ENCODE data around the gene CCDC158.
"Not testable (repeated sequence)": the region's sequence is repeated elsewhere in the genome, so short reads cannot be mapped to it uniquely, and the experiment has no call there.

Gene CCDC158

GRCh38 chr4:76373919-76374552 is 46.9 kb downstream of the CCDC158 start:
- DNase-seq (ENCODE audit: low read depth, low spot score), result no peak

GRCh38 chr4:76366737-76367136 is 54.2 kb downstream of the CCDC158 start:
- no peak for DNase-seq (ENCODE audit: low read depth, low spot score)

GRCh38 chr4:76365636-76366035 is 55.3 kb downstream of the CCDC158 start:
- no peak for DNase-seq (ENCODE audit: low read depth, low spot score)

- no peak for DNase-seq (ENCODE audit: low read depth, low spot score)
These were observed 56.2 kb downstream of the CCDC158 start for GRCh38 chr4:76364763-76365162.

- no peak for DNase-seq (ENCODE audit: low read depth, low spot score)
These were observed 57.2 kb downstream of the CCDC158 start for GRCh38 chr4:76363556-76364290.

GRCh38 chr4:76361689-76362412 is 59.1 kb downstream of the CCDC158 start:
- no peak for DNase-seq (ENCODE audit: low read depth, low spot score)

GRCh38 chr4:76359881-76360466 is 61.0 kb downstream of the CCDC158 start:
- DNase-seq (ENCODE audit: low read depth, low spot score), result not testable (repeated sequence)

GRCh38 chr4:76357981-76358380 is 63.0 kb downstream of the CCDC158 start:
- DNase-seq (ENCODE audit: low read depth, low spot score), result no peak

GRCh38 chr4:76354517-76355473 is 66.1 kb downstream of the CCDC158 start:
- DNase-seq (ENCODE audit: low read depth, low spot score), result no peak

- DNase-seq (ENCODE audit: low read depth, low spot score), result no peak
These were observed 78.1 kb downstream of the CCDC158 start for GRCh38 chr4:76342803-76343202.

- DNase-seq (ENCODE audit: low read depth, low spot score), result no peak
These were observed 78.8 kb downstream of the CCDC158 start for GRCh38 chr4:76342191-76342590.

- no peak for DNase-seq (ENCODE audit: low read depth, low spot score)
These were observed 79.9 kb downstream of the CCDC158 start for GRCh38 chr4:76341063-76341462.

- no peak for DNase-seq (ENCODE audit: low read depth, low spot score)
These were observed 81.6 kb downstream of the CCDC158 start for GRCh38 chr4:76339364-76339763.

- no peak for DNase-seq (ENCODE audit: low read depth, low spot score)
These were observed 86.1 kb downstream of the CCDC158 start for GRCh38 chr4:76334885-76335284.

GRCh38 chr4:76326515-76326914 is 94.4 kb downstream of the CCDC158 start:
- no peak for DNase-seq (ENCODE audit: low read depth, low spot score)

GRCh38 chr4:76325072-76325471 is 95.9 kb downstream of the CCDC158 start:
- no peak for DNase-seq (ENCODE audit: low read depth, low spot score)

GRCh38 chr4:76322236-76322635 is 98.7 kb downstream of the CCDC158 start:
- no peak for DNase-seq (ENCODE audit: low read depth, low spot score)

- DNase-seq (ENCODE audit: low read depth, low spot score), result no peak
These were observed 104.8 kb downstream of the CCDC158 start for GRCh38 chr4:76316131-76316530.

GRCh38 chr4:76315267-76315918 is 105.5 kb downstream of the CCDC158 start:
- no peak for DNase-seq (ENCODE audit: low read depth, low spot score)

GRCh38 chr4:76313547-76313946 is 107.4 kb downstream of the CCDC158 start:
- DNase-seq (ENCODE audit: low read depth, low spot score), result no peak

- DNase-seq (ENCODE audit: low read depth, low spot score), result no peak
These were observed 108.5 kb downstream of the CCDC158 start for GRCh38 chr4:76312457-76312856.

All from activated naive CD8-positive, alpha-beta T cell treated with anti-CD3 and anti-CD28 coated beads, Interleukin-2, amount 50 U/mL, for 16 hours (primary cell).